ENCODE results near the gene VTI1B.

The VTI1B gene

DNA sequence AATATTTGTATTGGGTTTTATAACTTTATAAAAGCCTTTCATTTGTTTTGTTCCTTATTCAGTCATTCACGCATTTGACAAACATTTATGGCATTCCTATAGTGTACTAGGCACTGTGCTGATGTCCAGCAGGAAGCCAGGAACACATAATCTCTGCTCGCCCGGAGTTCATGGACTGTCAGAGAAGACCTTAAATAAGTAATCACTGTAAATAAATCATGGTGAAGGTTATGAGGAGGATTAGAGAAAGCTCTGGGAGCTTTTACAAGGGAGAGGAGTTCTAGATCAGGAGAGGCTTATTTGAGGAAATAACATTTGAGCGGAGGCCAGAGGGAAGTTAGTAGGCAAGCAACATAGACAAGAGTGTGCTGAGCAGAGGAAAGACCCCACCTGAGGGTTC is 22.6 kb upstream of the VTI1B start:
- peaks cover 30% of the 10 kb centered on the region for H3K36me3 Mint-ChIP-seq (ENCODE audit: low read depth)

DNA sequence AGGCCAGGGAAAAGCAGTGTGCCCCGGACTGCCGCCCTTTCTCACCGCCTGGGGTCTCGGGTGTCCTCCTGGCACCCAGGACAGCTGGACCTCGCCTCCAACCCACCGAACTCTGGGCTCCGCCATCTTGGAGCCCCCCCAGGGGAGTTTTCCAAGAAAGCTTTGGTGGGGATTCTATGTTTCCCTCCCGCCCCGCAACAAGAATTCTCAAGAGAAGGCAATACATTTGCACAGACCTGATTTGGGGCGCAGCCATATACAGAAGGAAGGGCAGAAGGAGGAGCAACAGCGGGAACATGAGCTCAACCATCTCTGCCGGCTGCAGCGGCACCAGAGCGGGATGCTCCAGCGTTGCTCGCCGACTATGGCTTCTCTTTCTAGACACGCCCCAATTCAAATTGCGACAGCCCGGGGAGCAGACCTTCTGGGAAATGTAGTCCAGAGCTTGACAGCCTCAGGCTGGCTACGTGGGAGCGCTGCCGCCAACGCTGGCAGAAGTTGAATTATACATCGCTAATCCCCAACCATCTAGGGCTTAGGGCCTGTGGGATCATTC is 21.0 kb upstream of the VTI1B start, which contains the start of gene RDH11:
Gene RDH11, minus strand, starts transcription at position 371 of the 556 bp plus-strand sequence. Its CDS starts 61 bp downstream, at position 310.
- peaks cover 29% of the 10 kb centered on the region for H3K4me1 Mint-ChIP-seq (ENCODE audit: low read depth)

More for the DNA sequence above, 22.6 kb upstream of the VTI1B start:
- Mint-ChIP-seq H3K4me3 (no peak overlapping the region), H3K27ac (no peak overlapping the region), H3K27me3 (no peaks in the 10 kb centered on the region), H3K4me1 (ENCODE audit: low read depth) (peaks cover 28% of the 10 kb centered on the region), H3K9me3 (no peaks in the 10 kb centered on the region)
- no peak for DNase-seq

DNA sequence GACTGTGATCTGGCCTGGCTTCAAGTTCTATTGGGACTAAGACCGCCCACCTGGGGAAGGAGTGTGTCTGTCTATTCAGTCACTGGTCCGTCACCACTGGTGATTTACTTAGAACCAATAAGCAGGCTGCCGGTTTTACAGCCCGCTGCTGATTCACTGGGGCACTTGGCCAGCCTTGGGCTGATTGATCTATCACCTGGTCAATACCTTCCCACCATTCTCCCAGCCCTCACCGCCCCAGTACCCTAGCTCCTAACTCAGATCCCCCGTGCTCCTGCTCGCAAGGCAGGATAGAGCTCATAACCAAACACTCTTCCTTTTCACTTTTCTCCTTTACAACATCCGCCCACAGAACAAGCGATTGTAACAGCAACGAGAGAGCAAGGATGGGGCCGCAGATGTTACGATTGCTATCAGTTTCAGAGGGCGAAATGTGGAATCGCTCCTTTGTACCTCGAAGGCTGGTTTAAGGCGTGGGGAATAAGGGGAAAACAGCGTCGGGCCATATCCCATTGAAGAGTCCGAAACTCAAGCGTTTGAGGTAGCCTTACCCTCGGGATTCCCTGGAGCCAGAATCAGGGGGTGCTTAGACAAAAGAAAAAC is 20.5 kb upstream of the VTI1B start:
- Mint-ChIP-seq H3K9me3 (no peaks in the 10 kb centered on the region), H3K4me1 (ENCODE audit: low read depth) (peaks cover 30% of the 10 kb centered on the region), H3K36me3 (ENCODE audit: low read depth) (peaks cover 52% of the 10 kb centered on the region), H3K4me3 (peak overlapping the region; percentile 94), H3K27me3 (no peaks in the 10 kb centered on the region), H3K27ac (peak overlapping the region; percentile 99)
- DNase-seq: peak; percentile 76

More for the DNA sequence above, 21.0 kb upstream of the VTI1B start, which contains the start of gene RDH11:
- H3K27me3 Mint-ChIP-seq: no peaks in the 10 kb centered on the region
- H3K4me3 Mint-ChIP-seq: peak within 1 kb of the TSS; percentile 94
- peak; percentile 83 for DNase-seq
- H3K36me3 Mint-ChIP-seq (ENCODE audit: low read depth): peaks cover 46% of the 10 kb centered on the region
- no peaks in the 10 kb centered on the region for H3K9me3 Mint-ChIP-seq
- H3K27ac Mint-ChIP-seq: peak within 1 kb of the TSS; percentile 99

DNA sequence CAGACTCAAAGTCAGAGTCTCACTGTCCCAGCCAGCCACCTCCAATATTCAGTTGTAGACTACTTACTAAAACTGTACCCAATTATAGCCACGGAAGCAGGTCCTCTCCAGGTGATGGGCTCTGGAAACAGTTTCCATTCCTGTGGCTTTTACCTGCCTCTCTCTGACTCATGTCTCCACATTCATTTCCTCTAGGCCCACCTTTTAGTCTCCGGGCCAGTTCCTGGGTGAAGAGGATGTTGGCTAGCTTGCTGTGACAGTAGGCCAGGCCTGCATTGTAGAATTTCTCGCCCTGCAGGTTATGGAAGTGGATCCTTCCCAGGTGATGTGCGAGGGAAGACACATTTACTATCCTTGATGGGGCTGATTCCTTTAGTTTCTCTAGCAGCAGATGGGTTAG is 15.6 kb upstream of the VTI1B start:
- Mint-ChIP-seq H3K4me3 (no peak overlapping the region), H3K27me3 (no peaks in the 10 kb centered on the region), H3K4me1 (ENCODE audit: low read depth) (peaks cover 25% of the 10 kb centered on the region), H3K36me3 (ENCODE audit: low read depth) (peaks cover 95% of the 10 kb centered on the region), H3K27ac (peak overlapping the region; percentile 61), H3K9me3 (no peaks in the 10 kb centered on the region)
- no peak for DNase-seq

- Mint-ChIP-seq H3K4me3 (no peak overlapping the region), H3K27me3 (no peaks in the 10 kb centered on the region), H3K36me3 (ENCODE audit: low read depth) (peaks cover 94% of the 10 kb centered on the region), H3K27ac (peak overlapping the region; percentile 37), H3K9me3 (no peaks in the 10 kb centered on the region), H3K4me1 (ENCODE audit: low read depth) (peaks cover 35% of the 10 kb centered on the region)
- no peak for DNase-seq
Measured at GRCh38 chr14:67683842-67684241, 9.4 kb upstream of the VTI1B start.

- peak overlapping the region; percentile 76 for H3K27ac Mint-ChIP-seq
- DNase-seq: no peak
- peaks cover 41% of the 10 kb centered on the region for H3K4me1 Mint-ChIP-seq (ENCODE audit: low read depth)
- no peak overlapping the region for H3K4me3 Mint-ChIP-seq
- no peaks in the 10 kb centered on the region for H3K27me3 Mint-ChIP-seq
- H3K36me3 Mint-ChIP-seq (ENCODE audit: low read depth): peaks cover 91% of the 10 kb centered on the region
- no peaks in the 10 kb centered on the region for H3K9me3 Mint-ChIP-seq
Measured at GRCh38 chr14:67680941-67681340, 6.5 kb upstream of the VTI1B start.

DNA sequence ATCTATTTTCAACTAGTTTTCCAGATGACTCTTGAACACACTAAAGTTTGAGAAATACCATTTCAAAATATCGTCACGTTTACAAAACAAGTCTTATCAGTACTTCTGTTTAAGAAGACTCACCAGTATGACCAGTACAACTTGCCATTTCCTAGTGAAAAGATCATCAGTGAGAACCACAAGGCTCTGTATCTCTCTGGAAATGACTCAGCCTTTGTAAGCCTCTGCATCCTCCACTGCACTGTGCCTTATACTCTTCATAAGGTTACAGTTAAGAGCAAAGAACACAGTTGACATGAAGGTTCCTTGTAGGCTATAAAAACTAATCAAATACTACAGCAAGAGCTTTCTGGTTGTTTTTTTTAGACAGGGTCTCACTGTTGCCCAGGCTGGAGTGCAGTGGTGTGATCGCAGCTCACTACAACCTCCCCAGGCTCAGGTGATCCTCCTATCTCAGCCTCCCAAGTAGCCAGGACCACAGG is 5.7 kb upstream of the VTI1B start:
- Mint-ChIP-seq H3K4me1 (ENCODE audit: low read depth) (peaks cover 46% of the 10 kb centered on the region), H3K27me3 (no peaks in the 10 kb centered on the region), H3K27ac (peak overlapping the region; percentile 76), H3K36me3 (ENCODE audit: low read depth) (peaks cover 90% of the 10 kb centered on the region), H3K9me3 (no peaks in the 10 kb centered on the region), H3K4me3 (no peak overlapping the region)
- no peak for DNase-seq

DNA sequence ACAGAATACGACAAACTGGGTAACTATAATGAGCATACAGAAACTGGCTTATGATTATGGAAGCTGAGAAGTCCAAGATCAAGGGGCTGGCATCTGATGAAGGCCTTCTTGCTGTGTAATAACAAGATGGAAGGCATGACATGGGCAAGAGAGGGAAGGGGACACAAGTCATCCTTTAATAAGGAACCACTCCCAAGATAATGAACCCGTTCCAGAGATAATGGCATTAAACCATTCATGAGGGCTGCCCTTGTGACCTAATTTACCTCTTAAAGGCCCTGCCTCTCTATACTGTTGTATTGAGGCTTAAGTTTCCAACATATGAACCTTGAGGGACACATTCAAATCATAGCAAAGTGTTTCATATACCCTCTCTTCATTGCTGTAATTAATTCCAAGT is 4.6 kb upstream of the VTI1B start:
- Mint-ChIP-seq H3K4me1 (ENCODE audit: low read depth) (peaks cover 47% of the 10 kb centered on the region), H3K9me3 (no peaks in the 10 kb centered on the region), H3K36me3 (ENCODE audit: low read depth) (peaks cover 82% of the 10 kb centered on the region), H3K4me3 (no peak overlapping the region), H3K27me3 (no peaks in the 10 kb centered on the region), H3K27ac (peak overlapping the region; percentile 2)
- no peak for DNase-seq

DNA sequence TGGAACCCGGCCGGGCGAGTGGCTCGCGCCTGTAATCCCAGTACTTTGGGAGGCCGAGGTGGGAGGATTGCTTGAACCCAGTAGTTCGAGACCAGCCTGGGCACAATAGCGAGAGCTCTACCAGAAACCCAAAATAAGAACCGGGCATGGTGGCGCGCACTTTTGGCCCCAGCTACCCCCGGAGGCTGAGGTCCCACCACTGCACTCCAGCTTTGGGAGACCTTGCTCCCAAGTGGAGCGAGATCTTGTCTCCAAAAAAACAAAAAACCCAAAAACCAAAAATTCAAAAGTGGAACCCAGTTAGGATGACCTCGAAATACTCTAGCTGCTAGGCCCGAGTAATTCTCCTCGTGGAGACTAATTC is 769 bp upstream of the VTI1B start:
- Mint-ChIP-seq H3K36me3 (ENCODE audit: low read depth) (peaks cover 49% of the 10 kb centered on the region), H3K27ac (peak overlapping the region; percentile 94), H3K27me3 (no peaks in the 10 kb centered on the region), H3K4me3 (peak overlapping the region; percentile 86), H3K4me1 (ENCODE audit: low read depth) (peaks cover 47% of the 10 kb centered on the region), H3K9me3 (no peaks in the 10 kb centered on the region)
- no peak for DNase-seq

GRCh38 chr14:67674139-67674479 is 323 bp downstream of the VTI1B start:
- H3K9me3 Mint-ChIP-seq: no peaks in the 10 kb centered on the region
- H3K4me1 Mint-ChIP-seq (ENCODE audit: low read depth): peaks cover 49% of the 10 kb centered on the region
- peaks cover 41% of the 10 kb centered on the region for H3K36me3 Mint-ChIP-seq (ENCODE audit: low read depth)
- DNase-seq: peak; percentile 67
- H3K27me3 Mint-ChIP-seq: no peaks in the 10 kb centered on the region
- peak overlapping the region; percentile 94 for H3K27ac Mint-ChIP-seq
- H3K4me3 Mint-ChIP-seq: peak overlapping the region; percentile 86

DNA sequence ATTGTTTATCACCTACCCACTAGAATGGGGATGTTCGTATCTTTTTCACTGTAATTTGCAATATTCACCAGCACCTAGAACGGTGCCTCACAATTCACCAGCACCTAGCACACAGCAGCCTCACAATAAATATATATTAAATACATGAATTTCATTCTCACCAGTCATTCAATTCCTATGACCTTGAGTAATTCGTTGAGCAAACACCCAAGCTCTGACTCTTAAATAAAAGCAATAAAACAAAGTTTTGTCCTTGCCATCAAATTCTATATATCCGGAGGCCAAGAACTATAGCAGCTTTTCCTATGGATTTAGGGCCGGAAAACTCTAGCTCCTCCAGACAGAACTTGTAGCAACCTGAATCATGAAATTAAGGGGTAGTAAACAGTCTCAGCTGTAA is 981 bp downstream of the VTI1B start:
- Mint-ChIP-seq H3K9me3 (no peaks in the 10 kb centered on the region), H3K4me1 (ENCODE audit: low read depth) (peaks cover 56% of the 10 kb centered on the region), H3K27me3 (no peaks in the 10 kb centered on the region), H3K4me3 (peak overlapping the region; percentile 86), H3K36me3 (ENCODE audit: low read depth) (peaks cover 35% of the 10 kb centered on the region), H3K27ac (peak overlapping the region; percentile 94)
- DNase-seq: no peak

DNA sequence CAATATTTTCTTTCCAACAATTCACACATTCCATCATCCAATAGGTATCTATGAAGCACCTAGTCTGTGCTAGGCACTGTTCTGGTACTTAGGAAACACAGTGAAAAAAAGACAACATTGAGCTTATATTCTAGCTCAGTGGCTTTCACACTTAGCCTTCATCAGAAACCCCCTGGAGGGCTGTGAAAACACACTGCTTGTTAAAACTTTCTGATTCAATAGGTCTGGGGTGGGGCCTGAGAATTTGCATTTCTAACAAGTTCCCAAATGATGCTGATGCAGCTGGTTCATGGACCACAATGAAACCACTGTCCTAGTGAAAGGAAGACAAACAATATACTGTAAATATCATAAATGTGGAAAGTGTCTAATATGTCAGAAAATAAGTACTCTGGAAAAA is 5.9 kb downstream of the VTI1B start:
- no peak overlapping the region for H3K4me3 Mint-ChIP-seq
- DNase-seq: no peak
- H3K36me3 Mint-ChIP-seq (ENCODE audit: low read depth): peaks cover 12% of the 10 kb centered on the region
- no peaks in the 10 kb centered on the region for H3K27me3 Mint-ChIP-seq
- H3K27ac Mint-ChIP-seq: peak overlapping the region; percentile 37
- peaks cover 69% of the 10 kb centered on the region for H3K4me1 Mint-ChIP-seq (ENCODE audit: low read depth)
- H3K9me3 Mint-ChIP-seq: no peaks in the 10 kb centered on the region

- no peak for DNase-seq
- H3K27ac Mint-ChIP-seq: peak overlapping the region; percentile 48
- no peaks in the 10 kb centered on the region for H3K9me3 Mint-ChIP-seq
- H3K36me3 Mint-ChIP-seq (ENCODE audit: low read depth): peaks cover 21% of the 10 kb centered on the region
- H3K27me3 Mint-ChIP-seq: no peaks in the 10 kb centered on the region
- no peak overlapping the region for H3K4me3 Mint-ChIP-seq
- H3K4me1 Mint-ChIP-seq (ENCODE audit: low read depth): peaks cover 61% of the 10 kb centered on the region
Measured at GRCh38 chr14:67666750-67667449, 7.5 kb downstream of the VTI1B start.

DNA sequence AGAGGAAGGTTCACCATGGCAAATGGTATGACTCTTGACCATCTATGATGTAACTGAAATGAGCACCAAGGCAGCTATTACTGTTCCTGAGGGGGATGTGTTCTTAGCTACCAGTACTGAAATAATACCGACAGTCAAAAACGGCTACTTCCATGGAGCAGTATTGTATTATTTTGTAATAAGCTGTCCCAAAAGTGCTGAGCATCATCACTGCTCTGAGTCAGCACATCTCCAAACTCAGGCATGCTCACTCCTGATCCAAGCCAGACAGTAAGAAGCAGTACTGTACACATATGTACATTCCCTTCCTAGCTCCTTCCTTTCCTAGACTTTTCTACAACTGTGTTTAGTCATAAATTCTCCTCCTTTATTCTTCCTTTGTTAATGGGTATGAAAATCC is 8.6 kb downstream of the VTI1B start:
- Mint-ChIP-seq H3K4me3 (no peak overlapping the region), H3K4me1 (ENCODE audit: low read depth) (peaks cover 53% of the 10 kb centered on the region), H3K36me3 (ENCODE audit: low read depth) (peaks cover 26% of the 10 kb centered on the region), H3K27ac (peak overlapping the region; percentile 67), H3K9me3 (no peaks in the 10 kb centered on the region), H3K27me3 (no peaks in the 10 kb centered on the region)
- no peak for DNase-seq

DNA sequence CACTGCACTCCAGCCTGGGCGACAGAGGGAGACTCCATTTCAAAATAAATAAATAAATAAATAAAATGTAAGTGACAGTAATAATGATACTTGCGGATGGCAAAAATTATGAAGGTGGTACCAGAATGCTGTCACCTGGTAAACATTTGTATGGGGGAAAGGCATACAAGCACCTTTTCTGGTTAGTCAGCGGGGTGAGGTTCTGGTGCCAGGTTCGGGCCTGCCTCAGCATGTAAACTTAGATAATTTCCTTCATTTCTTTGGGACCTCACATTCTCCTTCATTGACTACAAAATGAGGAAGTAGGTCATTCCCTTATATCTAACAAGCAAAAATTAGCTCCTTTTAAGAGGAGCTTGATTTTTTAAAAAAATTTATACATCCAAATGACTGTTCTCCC is 10.8 kb downstream of the VTI1B start:
- Mint-ChIP-seq H3K4me3 (no peak overlapping the region), H3K27me3 (no peaks in the 10 kb centered on the region), H3K4me1 (ENCODE audit: low read depth) (peaks cover 38% of the 10 kb centered on the region), H3K27ac (no peak overlapping the region), H3K36me3 (ENCODE audit: low read depth) (peaks cover 44% of the 10 kb centered on the region), H3K9me3 (no peaks in the 10 kb centered on the region)
- no peak for DNase-seq

Data from activated T-cell treated with anti-CD3 and anti-CD28 coated beads, Interleukin-2, amount 50 U/mL, for 24 hours (primary cell).